HCT116 (cell line): Measurements from ENCODE around the gene SEPTIN8.

Source experiments
- EGR1 ChIP-seq: IDR thresholded peaks from 2 replicates; pipeline ENCODE4 v1.6.1; 2012; ENCODE audit warnings: low read depth
- EZH2 ChIP-seq: fragments of 200-600 bp; sonication (generic); IDR thresholded peaks from 2 replicates; pipeline ENCODE4 v1.6.1; 2017; ENCODE audit warnings: antibody characterized with exemption, mixed run types
- POLR2A ChIP-seq: IDR thresholded peaks from 2 replicates; pipeline ENCODE4 v1.7.0; 2011; ENCODE audit warnings: borderline replicate concordance; ENCODE audit not compliant: insufficient read depth, insufficient read length; ENCODE audit errors: extremely low read depth
- RAD21 ChIP-seq: IDR thresholded peaks from 2 replicates; pipeline ENCODE4 v1.6.1; 2012; ENCODE audit warnings: low read depth, mild to moderate bottlenecking
- SIN3A ChIP-seq: IDR thresholded peaks from 2 replicates; pipeline ENCODE4 v1.6.1; 2012; ENCODE audit warnings: low read depth
- TCF7L2 ChIP-seq: IDR thresholded peaks from 2 replicates; pipeline ENCODE4 v1.7.0; 2011; ENCODE audit warnings: borderline replicate concordance, inconsistent platforms; ENCODE audit not compliant: insufficient read depth, insufficient read length; ENCODE audit errors: extremely low read depth
- TF ChIP-seq, protein P1 (sequence below), 3 experiments: fragments of 200-600 bp in 1 of 3; sonication (generic) in 1 of 3; IDR thresholded peaks in 2 of 3; conservative IDR thresholded peaks in 1 of 3; 2 replicates each; pipeline ENCODE4 v1.5.1; 2012 to 2017; ENCODE audit warnings: low read depth in 2 of 3, low read length in 2 of 3, antibody characterized with exemption in 1 of 3, borderline replicate concordance in 1 of 3, control low read depth in 1 of 3, mild to moderate bottlenecking in 1 of 3, mixed read lengths in 1 of 3, mixed run types in 1 of 3, moderate library complexity in 1 of 3; ENCODE audit not compliant: insufficient read depth in 1 of 3
- TF ChIP-seq, protein P2 (sequence below): IDR thresholded peaks from 2 replicates; pipeline ENCODE4 v1.6.1; 2012; ENCODE audit warnings: low read depth
- TF ChIP-seq, protein P3 (sequence below): IDR thresholded peaks from 2 replicates; pipeline ENCODE4 v1.6.1; 2012

DNA sequence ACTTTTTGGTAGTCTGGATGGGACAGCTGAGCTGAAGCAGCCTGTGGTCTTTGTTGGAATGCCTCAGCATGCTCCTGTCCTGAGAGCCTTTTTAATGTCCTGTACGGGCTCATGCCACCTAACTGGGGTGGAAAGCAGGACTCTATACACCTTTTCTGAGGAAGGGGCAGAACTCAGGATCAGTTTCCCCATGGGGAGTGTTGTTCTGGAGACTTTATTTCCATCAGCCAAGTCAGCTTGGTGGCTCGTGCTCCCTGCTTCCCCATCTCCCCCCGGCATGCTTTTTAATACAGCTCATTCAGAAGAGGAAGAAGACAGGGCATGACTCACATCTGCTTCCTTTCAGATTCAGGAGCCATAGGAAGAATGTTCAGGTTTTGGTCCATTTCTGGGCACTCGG, 5.1 kb upstream of the SEPTIN8 start:
- TF ChIP-seq, protein P1, sequence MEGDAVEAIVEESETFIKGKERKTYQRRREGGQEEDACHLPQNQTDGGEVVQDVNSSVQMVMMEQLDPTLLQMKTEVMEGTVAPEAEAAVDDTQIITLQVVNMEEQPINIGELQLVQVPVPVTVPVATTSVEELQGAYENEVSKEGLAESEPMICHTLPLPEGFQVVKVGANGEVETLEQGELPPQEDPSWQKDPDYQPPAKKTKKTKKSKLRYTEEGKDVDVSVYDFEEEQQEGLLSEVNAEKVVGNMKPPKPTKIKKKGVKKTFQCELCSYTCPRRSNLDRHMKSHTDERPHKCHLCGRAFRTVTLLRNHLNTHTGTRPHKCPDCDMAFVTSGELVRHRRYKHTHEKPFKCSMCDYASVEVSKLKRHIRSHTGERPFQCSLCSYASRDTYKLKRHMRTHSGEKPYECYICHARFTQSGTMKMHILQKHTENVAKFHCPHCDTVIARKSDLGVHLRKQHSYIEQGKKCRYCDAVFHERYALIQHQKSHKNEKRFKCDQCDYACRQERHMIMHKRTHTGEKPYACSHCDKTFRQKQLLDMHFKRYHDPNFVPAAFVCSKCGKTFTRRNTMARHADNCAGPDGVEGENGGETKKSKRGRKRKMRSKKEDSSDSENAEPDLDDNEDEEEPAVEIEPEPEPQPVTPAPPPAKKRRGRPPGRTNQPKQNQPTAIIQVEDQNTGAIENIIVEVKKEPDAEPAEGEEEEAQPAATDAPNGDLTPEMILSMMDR (IDR thresholded peaks at IDR 0.05 in 2 of 3, conservative IDR thresholded peaks at IDR 0.05 in 1 of 3; ENCODE audit: borderline replicate concordance in 1 of 3, insufficient read depth in 1 of 3, low read depth in 2 of 3, low read length in 2 of 3) = no peak
- TF ChIP-seq, protein P2, sequence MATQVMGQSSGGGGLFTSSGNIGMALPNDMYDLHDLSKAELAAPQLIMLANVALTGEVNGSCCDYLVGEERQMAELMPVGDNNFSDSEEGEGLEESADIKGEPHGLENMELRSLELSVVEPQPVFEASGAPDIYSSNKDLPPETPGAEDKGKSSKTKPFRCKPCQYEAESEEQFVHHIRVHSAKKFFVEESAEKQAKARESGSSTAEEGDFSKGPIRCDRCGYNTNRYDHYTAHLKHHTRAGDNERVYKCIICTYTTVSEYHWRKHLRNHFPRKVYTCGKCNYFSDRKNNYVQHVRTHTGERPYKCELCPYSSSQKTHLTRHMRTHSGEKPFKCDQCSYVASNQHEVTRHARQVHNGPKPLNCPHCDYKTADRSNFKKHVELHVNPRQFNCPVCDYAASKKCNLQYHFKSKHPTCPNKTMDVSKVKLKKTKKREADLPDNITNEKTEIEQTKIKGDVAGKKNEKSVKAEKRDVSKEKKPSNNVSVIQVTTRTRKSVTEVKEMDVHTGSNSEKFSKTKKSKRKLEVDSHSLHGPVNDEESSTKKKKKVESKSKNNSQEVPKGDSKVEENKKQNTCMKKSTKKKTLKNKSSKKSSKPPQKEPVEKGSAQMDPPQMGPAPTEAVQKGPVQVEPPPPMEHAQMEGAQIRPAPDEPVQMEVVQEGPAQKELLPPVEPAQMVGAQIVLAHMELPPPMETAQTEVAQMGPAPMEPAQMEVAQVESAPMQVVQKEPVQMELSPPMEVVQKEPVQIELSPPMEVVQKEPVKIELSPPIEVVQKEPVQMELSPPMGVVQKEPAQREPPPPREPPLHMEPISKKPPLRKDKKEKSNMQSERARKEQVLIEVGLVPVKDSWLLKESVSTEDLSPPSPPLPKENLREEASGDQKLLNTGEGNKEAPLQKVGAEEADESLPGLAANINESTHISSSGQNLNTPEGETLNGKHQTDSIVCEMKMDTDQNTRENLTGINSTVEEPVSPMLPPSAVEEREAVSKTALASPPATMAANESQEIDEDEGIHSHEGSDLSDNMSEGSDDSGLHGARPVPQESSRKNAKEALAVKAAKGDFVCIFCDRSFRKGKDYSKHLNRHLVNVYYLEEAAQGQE = no peak
- TF ChIP-seq RAD21 (no peak), EGR1 (no peak), EZH2 (no peak), POLR2A (no peak), TCF7L2 (no peak), SIN3A (no peak)
- TF ChIP-seq, protein P3, sequence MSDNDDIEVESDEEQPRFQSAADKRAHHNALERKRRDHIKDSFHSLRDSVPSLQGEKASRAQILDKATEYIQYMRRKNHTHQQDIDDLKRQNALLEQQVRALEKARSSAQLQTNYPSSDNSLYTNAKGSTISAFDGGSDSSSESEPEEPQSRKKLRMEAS = no peak
